Hematopoietic multipotent progenitor cell treated with erythropoietin and hydrocortisone succinate and interleukin-3 and kit ligand, for 15 days (in vitro differentiated cells): ENCODE measurements around the gene PRR22.
"Not testable (repeated sequence)": the region's sequence is repeated elsewhere in the genome, so short reads cannot be mapped to it uniquely, and the experiment has no call there.

Experiments
- DNase-seq: peaks from one replicate; pipeline ENCODE4 v3.0.0-alpha.2; 2015; ENCODE audit warnings: low spot score

PRR22 gene

DNA sequence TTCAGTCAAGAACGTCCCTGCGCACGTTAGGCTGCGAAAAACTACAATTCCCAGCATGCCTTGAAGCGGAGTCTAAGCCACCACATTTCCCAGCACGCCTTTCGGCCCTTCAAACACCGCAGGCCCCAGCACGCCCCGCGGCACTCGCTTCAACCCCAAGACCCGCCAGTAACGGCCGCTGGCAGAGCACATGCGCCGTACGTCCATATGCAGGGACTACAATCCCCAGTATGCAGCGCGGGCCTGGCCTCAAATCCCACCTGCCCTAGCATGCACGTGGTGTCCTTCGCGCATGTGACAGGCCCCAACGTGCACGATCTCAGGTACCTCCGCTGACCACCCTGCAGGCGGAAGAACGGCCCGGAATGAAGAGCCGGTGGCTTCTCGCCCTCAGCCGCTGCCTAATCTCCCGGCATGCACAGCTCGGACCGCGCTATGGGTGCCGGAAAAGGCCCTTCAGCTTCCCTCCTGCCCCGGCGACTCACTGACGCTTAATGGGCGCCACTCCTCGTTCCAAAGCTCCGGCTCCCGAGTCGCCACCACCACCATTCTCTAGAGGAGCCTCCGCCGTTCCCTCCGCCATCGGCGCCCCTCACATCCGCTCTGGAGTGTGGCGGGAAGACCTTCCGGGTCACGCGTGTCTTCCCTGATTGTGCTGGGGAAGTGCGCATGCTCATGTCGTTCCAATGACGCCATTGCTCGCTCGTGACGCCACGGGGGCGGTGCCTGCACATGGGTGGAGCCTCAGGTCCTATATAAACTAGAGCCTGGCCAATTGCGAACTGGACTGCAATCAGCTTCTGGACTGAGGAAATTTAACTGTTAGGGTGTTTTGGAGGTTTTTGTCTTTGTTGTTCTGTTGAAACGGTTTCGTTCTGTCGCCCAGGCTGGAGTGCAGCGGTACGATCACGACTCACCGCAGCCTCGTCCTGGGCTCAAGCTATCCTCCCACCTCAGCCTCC is 6.3 kb upstream of the PRR22 start, which contains the start of gene DUS3L:
DUS3L (minus strand) TSS at position 605 of the 962 bp plus-strand sequence; CDS start at position 583, 22 bp downstream.
- DNase-seq = peak; percentile 98

- no peak for DNase-seq
Observed at GRCh38 chr19:5789886-5790558, 5.5 kb upstream of the PRR22 start.

DNA sequence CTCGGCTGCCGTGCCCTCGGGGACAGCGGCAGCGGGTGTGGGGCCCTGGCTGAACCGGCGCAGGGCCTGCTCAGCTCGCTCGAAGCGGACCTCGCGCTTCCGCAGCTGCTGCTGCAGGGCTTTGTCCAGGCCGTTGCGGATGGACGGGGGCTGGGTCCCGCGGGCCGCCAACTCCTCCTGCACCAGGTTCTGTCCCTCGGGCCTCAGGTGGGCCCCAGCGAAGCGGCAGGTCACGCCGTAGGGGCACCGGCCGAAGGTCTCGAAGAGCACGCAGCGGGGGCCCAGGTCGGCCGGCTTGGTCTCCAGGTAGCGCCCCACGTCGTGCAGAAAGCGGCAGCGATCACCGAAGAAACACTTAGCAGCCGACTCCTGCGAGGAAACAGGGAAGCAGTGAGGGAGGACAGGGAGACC is 4.8 kb upstream of the PRR22 start:
- no peak for DNase-seq

GRCh38 chr19:5788422-5788821 is 3.9 kb upstream of the PRR22 start:
- no peak for DNase-seq

DNA sequence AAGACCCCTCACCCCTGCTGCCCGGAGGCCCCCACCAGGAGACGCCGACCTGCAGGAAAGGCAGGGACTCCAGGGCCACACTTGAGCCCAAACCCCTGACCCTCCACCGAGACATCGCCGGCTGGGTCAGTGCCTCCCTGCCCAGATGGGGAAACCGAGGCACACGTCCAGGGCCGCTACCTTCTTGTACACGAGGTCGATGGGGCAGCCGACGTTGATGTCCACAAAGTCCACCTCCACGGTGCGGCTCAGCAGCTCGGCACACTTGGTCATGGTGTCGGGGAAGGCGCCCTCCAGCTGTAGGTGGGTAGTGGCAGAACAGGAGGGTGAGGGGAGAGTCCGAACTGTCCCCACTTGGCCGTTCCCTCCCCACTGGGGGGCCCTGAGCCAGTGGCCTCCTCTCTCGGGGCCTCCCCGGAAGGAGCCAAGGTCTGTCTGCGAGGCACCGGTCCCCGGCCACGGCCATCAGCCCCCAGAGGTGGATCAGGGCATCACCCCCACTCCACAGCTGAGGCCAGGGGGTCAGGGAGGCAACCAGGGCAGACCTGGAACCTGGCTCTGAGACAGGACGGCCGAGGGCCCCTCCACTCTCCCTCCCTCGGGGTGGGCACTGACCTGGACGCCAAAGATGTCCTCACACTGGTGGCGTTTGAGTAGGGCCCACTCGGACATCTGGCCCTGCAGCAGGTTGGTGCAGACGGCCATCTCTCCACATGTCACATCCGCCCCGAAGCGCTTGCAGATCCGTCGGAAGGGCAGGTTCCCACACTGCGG is 3.0 kb upstream of the PRR22 start:
- no peak for DNase-seq

- no peak for DNase-seq
Observed at GRCh38 chr19:5786593-5787408, 2.3 kb upstream of the PRR22 start.

GRCh38 chr19:5785423-5785822 is 877 bp upstream of the PRR22 start:
- no peak for DNase-seq

DNA sequence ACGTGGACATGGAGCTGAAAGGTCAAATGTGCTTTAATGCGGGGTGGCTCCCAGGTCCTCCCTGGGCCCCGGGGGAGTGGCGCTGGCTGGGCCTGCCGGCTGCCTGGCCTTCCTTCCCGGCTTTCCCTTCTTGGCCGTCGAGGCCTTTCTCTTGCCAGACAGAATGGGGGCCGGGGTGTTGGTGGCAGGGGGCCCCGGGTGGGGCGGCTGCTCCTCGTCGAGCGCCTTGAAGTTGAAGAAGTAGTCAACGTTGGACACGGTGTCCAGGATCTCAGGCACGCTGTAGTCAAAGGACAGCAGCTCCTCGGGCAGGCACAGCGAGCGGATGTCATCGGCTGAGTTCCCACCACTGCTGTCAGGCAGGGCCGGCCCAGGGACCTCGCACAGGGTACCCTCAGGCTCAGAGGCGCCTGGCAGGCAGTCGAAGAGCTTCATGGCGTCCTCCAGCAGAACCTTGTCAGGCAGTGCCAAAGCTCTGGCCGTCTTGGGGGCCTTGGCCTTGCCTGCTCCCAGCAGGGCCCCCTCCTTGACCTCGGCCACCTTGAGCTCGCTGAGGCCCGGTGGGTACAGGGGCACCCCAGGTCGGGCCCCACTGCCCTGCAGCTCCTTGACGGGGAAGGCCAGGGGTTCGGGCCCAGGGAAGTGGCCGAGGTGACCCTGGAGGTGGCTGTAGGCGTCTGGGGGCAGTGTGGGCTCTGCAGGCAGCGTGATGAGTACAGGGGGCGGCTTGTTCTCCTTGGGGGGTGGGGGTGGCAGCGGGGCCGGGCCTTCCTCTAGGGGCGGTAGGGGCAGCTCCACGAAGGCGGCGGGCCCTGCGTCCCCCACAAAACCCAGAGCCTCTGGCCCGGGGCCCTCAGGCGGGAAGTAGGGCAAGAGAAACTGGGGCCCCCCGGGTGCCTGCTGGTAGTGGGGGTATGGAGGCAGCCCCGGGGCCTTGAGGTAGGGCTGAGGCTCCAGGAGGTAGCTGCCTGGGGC is 1.3 kb downstream of the PRR22 start:
- no peak for DNase-seq

DNA sequence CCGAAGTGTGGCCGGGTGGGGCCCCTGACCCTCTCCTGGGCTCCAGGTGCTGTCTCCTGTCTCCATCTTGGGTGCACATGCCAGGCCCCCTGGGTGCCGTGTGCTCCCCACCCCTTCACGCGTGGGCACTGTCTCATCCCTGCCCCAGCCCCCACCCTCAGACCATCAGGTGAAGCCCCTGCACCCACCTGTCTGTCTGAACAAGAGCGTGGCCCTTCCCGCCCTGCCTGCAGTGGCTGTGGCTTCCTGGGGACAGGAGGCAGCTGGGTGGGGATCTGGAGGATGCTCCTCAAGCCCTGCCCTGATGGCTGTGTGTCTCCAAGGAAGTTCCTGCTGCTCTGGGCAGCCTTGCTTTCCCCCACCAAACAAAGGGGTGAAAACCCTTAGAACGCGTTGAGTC is 2.2 kb downstream of the PRR22 start:
- no peak for DNase-seq

DNA sequence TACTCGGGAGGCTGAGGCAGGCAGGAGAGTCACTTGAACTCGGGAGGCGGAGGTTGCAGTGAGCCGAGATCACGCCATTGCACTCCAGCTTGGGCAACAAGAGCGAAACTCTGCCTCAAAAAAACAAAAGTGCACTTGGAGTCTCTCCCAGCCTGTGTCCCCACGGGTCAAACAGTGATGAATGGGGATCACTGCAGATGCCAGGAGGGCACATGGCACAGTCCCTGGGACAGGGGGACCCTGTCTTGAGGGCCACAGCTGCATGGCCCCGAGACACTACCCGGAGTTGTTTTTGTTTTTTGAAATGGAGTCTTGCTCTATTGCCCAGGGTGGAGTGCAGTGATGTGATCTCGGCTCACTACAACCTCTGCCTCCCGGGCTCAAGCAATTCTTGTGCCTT is 3.6 kb downstream of the PRR22 start:
- not testable (repeated sequence) for DNase-seq

GRCh38 chr19:5778402-5778801 is 6.1 kb downstream of the PRR22 start:
- no peak for DNase-seq

DNA sequence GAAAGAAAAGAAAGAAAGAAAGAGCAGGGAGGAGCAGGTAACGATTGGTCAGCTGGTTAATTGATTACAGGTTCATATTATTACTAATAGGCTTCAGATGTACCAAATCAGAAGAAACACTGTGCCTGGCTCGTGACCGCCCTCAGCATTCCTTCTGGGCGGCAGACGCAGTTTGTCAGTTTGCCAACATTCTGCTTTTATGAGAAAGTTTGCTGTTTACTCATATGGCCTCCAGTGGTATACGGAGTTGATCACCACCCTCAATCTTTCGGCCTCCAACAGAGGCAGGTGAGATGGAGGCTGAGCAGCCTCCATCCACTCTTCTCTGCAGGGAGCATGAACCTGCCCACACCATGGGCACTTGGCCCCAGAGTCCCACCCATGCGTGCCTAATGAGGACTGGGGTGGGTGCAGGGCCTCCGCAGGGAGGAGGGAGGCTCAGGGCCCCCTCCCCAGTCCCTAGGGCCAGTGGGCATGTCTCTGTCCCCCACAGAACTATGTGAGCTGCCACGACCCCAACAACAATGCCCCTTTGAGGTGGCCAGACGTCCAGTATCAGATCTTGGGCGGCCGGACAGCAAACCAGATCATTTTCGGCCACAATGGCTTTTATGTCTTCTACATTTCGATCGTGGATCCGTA is 8.8 kb downstream of the PRR22 start:
- no peak for DNase-seq

DNA sequence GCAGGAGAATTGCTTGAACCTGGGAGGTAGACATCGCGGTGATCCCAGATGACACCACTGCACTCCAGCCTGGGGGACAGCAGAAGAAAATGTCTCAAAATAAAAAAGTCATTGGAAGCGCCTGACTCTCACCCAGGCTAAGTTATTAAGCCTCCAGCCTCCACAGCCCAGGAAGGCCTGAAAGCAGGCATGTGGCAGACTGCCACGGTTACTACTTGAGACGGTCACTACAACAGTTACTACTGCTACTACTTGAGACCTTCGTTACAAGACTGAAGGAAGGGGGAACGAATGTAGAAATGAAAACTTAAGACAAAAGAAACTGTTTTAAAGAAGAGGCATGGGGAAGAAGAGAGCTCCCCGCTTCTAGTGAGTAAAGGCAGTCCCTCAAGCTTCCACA is 9.6 kb downstream of the PRR22 start:
- no peak for DNase-seq

GRCh38 chr19:5773276-5773675 is 11.3 kb downstream of the PRR22 start:
- DNase-seq = no peak

DNA sequence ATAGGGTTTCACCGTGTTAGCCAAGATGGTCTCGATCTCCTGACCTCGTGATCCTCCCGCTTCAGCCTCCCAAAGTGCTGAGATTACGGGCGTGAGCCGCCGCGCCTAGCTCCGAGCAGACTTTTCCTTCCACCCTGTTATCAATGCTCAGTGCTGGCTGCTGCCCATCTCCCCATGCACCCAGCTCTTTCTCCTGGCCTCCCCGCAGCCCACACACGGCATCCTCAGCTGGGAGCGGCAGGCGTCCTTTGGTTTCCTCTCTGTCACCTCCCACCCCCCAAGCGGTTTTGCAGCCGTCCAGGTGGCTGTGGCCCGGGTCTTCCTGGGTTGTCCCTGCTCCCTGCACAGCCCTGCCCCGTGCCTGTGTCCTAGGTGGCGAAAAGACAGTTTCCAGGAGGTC is 12.1 kb downstream of the PRR22 start:
- DNase-seq = no peak

DNA sequence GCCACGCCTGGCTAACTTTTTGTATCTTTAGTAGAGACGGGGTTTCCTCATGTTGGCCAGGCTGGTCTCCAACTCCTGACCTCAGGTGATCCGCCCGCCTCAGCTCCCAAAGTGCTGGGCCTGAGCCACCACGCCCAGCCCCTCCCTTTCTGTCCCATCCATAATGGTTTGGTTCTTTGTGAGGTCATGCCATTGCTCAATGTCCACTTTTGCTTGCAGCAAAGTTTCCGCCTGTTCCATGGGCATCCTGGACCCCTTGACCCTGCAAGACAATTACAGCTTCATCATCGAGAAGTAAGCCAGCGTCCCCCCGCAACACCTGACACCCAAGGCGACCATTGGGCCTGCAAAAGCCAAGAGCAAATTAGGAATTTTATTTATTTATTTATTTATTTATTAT is 16.6 kb downstream of the PRR22 start:
- no peak for DNase-seq

- DNase-seq = no peak
Observed at GRCh38 chr19:5765220-5765619, 19.3 kb downstream of the PRR22 start.

DNA sequence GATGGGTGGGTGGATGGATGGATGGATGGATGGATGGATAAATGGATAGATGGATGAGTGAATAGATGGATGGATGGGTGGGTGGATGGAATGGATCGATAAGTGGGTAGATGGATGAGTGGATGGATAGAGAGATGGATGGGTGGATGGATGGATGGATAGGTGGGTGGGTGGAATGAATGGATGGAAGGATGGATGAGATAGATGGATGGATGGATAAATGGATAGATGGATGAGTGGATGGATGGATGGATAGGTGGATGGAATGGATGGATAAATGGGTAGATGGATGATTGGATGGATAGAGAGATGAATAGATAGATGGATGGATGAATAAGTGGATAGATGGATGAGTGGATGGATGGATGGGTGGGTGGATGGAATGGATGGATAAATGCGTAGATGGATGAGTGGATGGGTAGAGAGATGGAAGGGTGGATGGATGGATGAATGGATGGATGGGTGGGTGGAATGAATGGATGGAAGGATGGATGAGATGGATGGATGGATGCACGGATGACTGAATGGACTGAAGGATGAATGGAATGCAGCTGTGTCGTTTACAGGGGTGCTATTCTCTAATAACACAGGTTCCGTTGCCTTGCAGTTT is 21.8 kb downstream of the PRR22 start:
- DNase-seq = no peak

DNA sequence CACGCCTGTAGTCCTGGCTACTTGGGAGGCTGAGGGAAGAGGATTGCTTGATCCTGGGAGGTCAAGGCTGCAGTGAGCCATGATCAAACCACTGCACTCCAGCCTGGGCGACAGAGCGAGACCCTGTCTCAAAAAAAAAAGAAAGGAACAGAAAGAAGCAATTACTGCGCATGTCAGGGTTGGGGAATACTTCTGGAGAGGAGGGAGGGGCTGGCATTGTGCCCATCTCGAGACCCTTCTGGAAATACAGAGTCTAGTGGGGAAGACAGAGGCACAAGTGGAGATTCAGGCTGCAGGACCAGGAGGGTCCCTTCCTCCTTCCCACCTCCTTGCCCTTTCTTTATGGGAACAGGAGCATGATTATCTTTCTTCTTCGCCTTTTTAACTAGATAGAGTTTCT is 30.8 kb downstream of the PRR22 start:
- DNase-seq = no peak
